CMK (cell line): Measurements from ENCODE around the gene ZPR1.

Experiments
- DNase-seq: peaks from one replicate; pipeline ENCODE4 v3.0.0-alpha.2; 2010; ENCODE audit warnings: low read depth

Gene ZPR1

GRCh38 chr11:116750070-116750718, 37.6 kb downstream of the ZPR1 start:
- no peak for DNase-seq

GRCh38 chr11:116742104-116742503, 45.7 kb downstream of the ZPR1 start:
- no peak for DNase-seq

GRCh38 chr11:116740741-116741140, 47.1 kb downstream of the ZPR1 start:
- no peak for DNase-seq

- DNase-seq, result no peak
Observed at GRCh38 chr11:116738975-116739374, 48.8 kb downstream of the ZPR1 start.

GRCh38 chr11:116736763-116737162, 51.1 kb downstream of the ZPR1 start:
- no peak for DNase-seq

- DNase-seq, result no peak
Observed at GRCh38 chr11:116733969-116734508, 53.8 kb downstream of the ZPR1 start.

- no peak for DNase-seq
Observed at GRCh38 chr11:116733043-116733755, 54.6 kb downstream of the ZPR1 start.

GRCh38 chr11:116732271-116733042, 55.4 kb downstream of the ZPR1 start:
- peak; percentile 68 for DNase-seq

GRCh38 chr11:116731821-116732220, 56.0 kb downstream of the ZPR1 start:
- DNase-seq, result no peak

GRCh38 chr11:116731097-116731761, 56.6 kb downstream of the ZPR1 start:
- no peak for DNase-seq

GRCh38 chr11:116730601-116731000, 57.2 kb downstream of the ZPR1 start:
- DNase-seq, result no peak

GRCh38 chr11:116730241-116730561, 57.6 kb downstream of the ZPR1 start:
- no peak for DNase-seq

GRCh38 chr11:116729501-116730240, 58.2 kb downstream of the ZPR1 start:
- no peak for DNase-seq

GRCh38 chr11:116727990-116728389, 59.8 kb downstream of the ZPR1 start:
- DNase-seq, result no peak

GRCh38 chr11:116725434-116726221, 62.2 kb downstream of the ZPR1 start:
- no peak for DNase-seq

GRCh38 chr11:116724813-116725212, 63.0 kb downstream of the ZPR1 start:
- no peak for DNase-seq
